ENCODE data around the gene TYROBP. TPM values are rescaled to one million over a fixed set of nuclear protein-coding genes. Genes with fewer than 3 reads are reported as not detected.

The TYROBP gene
- total and polyA plus RNA-seq, 2 of the 8 experiments (the other 6 are each of a cell fraction or from before 2014, with no cell fraction given), result 0.18 TPM; not detected in 1

GRCh38 chr19:35869327-35870123 is 38.6 kb downstream of the TYROBP start (continued):
- TF ChIP-seq SIN3A (conservative IDR thresholded peaks at IDR 0.05 in 1 of 2, IDR thresholded peaks at IDR 0.05 in 1 of 2; ENCODE audit: low read depth in 1 of 2, low read length in 2 of 2) (peak in 1 of 2 experiments; percentile 48; a peak in 1 of 4 replicates), NRF1 (IDR thresholded peaks at IDR 0.05; ENCODE audit: low read depth, low read length) (peak; percentile 16; the same call in 1 of the 2 replicates), ZNF274 (IDR thresholded peaks at IDR 0.05; ENCODE audit: borderline replicate concordance, extremely low read depth, low read length) (no peak), CBX5 (IDR thresholded peaks at IDR 0.05; ENCODE audit: low read depth, low read length) (no peak), RXRA (IDR thresholded peaks at IDR 0.05; ENCODE audit: insufficient read depth, low read depth, low read length) (no peak), ASH2L (IDR thresholded peaks at IDR 0.05; ENCODE audit: low read length) (peak; percentile 51), RAD21 (IDR thresholded peaks at IDR 0.05 in 1 of 2, conservative IDR thresholded peaks at IDR 0.05 in 1 of 2; ENCODE audit: low read depth in 2 of 2, low read length in 2 of 2) (no peak), CEBPB (IDR thresholded peaks at IDR 0.05; ENCODE audit: low read depth, low read length) (0 out of 2 replicates have a peak, but pooled peaks have one; percentile 0), KDM4A (IDR thresholded peaks at IDR 0.05; ENCODE audit: low read depth, low read length, severe bottlenecking) (peak; percentile 37), CREB1 (IDR thresholded peaks at IDR 0.05) (no peak), SP1 (IDR thresholded peaks at IDR 0.05; ENCODE audit: low read depth, low read length) (peak; percentile 45; the same call in 1 of the 2 replicates), TAF1 (IDR thresholded peaks at IDR 0.05; ENCODE audit: low read depth, low read length) (0 out of 2 replicates have a peak, but pooled peaks have one; percentile 13), POU5F1 (IDR thresholded peaks at IDR 0.05; ENCODE audit: low read depth, low read length) (no peak), NANOG (IDR thresholded peaks at IDR 0.05; ENCODE audit: insufficient read depth, low read depth, low read length, poor library complexity, severe bottlenecking) (no peak), HDAC2 (IDR thresholded peaks at IDR 0.05; ENCODE audit: borderline replicate concordance in 1 of 2, low read depth in 2 of 2, low read length in 2 of 2) (0 out of 4 replicates have a peak, but pooled peaks of 1 of the 2 experiments have one; percentile 18)
- TF ChIP-seq, protein P1, sequence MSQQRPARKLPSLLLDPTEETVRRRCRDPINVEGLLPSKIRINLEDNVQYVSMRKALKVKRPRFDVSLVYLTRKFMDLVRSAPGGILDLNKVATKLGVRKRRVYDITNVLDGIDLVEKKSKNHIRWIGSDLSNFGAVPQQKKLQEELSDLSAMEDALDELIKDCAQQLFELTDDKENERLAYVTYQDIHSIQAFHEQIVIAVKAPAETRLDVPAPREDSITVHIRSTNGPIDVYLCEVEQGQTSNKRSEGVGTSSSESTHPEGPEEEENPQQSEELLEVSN (IDR thresholded peaks at IDR 0.05), result peak; percentile 81
- TF ChIP-seq, protein P2, sequence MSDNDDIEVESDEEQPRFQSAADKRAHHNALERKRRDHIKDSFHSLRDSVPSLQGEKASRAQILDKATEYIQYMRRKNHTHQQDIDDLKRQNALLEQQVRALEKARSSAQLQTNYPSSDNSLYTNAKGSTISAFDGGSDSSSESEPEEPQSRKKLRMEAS (IDR thresholded peaks at IDR 0.05), result peak; percentile 90

Data from H1 (cell line).